HG03565 (cell line): Measurements from ENCODE around the gene ZHX3.
"Not testable (repeated sequence)": the region's sequence is repeated elsewhere in the genome, so short reads cannot be mapped to it uniquely, and the experiment has no call there.

ENCODE experiments used
- ATAC-seq: cut with Tn5 transposase; IDR thresholded peaks from one replicate; pipeline ENCODE4 v1.9.1; 2021; ENCODE audit warnings: mild to moderate bottlenecking, moderate library complexity; ENCODE audit not compliant: unreplicated experiment

ZHX3 gene

DNA sequence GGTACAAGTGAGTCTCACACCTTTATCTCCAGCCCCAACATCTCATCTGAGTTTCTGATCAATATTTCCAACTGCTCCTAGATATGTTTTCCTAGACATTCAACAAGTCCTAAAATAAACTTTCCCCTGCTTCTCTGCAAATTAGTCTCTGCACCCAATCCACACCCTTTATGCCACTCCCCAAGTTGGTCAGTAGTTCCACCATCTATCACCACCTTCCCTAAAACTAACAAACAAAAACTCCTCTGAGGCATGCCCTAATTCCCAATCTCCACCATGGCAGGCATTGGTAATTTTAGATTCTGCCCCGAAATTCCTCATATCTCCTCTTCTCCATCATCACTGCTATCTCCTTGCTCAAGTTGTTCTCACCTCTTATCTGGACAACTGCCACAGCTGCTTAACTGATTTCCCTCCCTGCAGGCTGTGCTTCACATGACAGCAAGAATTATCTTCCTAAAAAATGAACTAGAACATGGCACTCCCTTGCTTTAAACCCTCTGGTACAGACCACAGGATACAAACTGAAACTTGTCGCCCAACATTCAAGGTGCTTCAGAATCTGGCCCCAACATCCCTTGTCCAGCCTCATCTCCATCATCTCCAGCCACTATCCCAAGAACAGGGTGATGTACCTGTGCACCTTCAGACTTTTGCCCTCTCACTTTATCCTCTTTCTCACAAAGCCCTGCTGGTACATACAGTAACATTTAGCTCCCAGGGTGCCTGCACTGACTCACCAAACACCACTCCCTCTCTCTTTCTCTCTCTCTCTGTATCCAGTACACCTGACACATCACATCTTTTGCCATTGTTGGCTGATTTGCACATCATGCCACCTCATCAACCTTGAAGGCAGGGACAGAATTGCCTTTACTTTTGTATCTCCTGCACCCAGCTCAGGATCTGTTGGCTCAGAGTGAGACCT, 55.5 kb downstream of the ZHX3 start:
- no peak for ATAC-seq

DNA sequence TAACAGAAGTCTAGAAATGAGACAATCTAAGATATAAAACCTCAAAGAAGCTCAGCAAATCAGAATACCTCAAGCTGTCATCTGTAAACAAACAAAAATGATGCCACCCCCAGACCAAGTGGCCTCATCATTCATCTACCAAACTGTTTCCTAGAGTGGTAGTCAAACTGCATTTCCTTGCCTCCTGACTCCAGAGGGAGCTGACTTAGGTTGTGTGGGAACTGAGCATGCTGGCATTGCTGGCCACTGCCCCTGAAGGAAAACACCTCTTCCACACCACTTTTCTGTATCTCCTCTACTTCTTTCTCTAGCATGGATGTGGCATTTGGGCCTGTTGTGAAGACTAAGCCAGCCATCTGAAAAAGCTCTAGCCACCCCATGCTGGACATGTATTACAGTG, 56.3 kb downstream of the ZHX3 start:
- ATAC-seq = no peak

DNA sequence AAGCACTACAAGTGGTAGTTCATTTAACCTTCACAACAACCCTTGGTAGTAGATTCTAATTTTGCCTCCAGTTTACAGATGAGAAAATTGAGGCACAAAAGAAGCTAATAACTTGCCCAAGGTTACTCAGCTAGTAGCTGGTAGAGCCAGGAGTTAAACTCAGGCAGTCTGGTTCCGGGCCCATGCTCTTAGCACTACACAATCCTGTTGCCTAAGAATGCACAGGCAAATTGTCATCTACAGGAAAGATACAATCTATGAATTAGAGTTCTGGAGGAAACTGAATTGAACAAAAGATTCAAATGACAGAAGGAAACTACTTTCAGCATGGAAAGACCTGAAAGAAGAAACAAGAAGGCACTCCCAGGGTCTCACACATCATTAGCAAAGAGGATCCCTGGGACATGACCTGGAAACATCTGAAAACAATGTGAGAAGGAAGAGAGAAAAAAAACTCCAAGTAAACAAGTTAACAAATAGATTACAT, 56.8 kb downstream of the ZHX3 start:
- ATAC-seq = no peak

GRCh38 chr20:41259309-41259708, 58.2 kb downstream of the ZHX3 start:
- ATAC-seq = no peak

GRCh38 chr20:41258474-41258873, 59.1 kb downstream of the ZHX3 start:
- ATAC-seq = no peak

DNA sequence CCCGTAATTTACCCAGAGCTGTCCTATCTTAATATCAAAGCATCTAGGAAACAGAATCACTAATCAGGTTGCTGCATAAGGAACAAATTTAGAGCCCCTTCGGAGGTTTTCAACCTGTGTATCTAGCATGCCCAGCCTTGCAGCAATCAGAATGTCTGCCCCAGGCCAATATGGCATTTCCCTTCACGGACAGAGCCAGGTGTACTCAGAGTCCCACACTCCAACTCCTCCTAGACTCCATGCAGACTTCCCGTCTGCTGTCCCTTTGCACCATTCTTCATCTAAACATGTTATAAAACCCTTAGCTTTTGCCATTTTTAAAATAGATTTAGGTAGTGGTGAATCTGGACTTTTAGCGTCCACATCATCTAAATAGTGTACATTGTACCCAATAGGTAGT, 61.0 kb downstream of the ZHX3 start:
- ATAC-seq = no peak

DNA sequence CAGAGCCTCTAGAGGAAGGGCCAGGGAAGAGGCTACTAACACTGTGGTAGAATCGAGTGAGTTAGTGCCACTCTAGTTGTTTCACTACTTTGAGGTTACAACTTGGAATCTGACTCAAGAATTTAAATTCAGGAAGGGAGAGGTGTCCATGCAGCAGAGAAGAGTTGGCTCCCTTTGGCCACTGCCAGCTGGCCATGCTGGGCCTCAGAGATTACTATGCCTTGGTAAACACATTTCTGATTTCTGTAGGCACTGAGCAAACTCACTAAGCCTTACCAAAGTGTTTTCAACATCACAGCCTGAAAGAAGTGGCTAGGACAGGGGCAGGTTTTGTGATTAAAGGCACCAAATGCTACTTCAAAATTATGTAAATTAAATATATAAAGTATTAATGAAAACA, 61.9 kb downstream of the ZHX3 start:
- no peak for ATAC-seq

- ATAC-seq = peak; percentile 61
Observed at GRCh38 chr20:41249411-41250281, 67.9 kb downstream of the ZHX3 start.

GRCh38 chr20:41248368-41249024, 69.0 kb downstream of the ZHX3 start:
- no peak for ATAC-seq

GRCh38 chr20:41247523-41248367, 69.8 kb downstream of the ZHX3 start:
- ATAC-seq = no peak

- ATAC-seq = no peak
Observed at GRCh38 chr20:41245086-41245707, 72.3 kb downstream of the ZHX3 start.

DNA sequence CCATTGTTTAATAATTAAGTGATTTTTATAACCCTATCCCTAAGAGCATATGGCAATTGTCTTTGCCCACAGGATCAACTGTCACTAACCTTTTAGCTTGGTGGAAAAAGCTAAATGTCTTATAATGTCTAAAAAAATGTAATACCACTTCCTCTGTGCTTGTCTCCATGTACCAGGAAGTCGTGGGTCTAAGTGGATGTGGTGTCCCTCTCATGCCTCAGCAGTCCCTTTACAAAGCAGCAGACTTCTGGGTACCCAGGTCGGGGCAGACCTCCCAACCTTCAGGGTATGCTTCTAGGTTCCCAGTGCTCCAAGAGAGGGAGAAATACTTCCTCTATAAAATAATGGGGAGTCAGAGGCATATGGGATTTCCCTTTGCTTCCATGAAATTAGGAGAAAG, 74.7 kb downstream of the ZHX3 start:
- ATAC-seq = no peak

- no peak for ATAC-seq
Observed at GRCh38 chr20:41242352-41242751, 75.2 kb downstream of the ZHX3 start.

- ATAC-seq = not testable (repeated sequence)
Observed at GRCh38 chr20:41237233-41237632, 80.3 kb downstream of the ZHX3 start.

DNA sequence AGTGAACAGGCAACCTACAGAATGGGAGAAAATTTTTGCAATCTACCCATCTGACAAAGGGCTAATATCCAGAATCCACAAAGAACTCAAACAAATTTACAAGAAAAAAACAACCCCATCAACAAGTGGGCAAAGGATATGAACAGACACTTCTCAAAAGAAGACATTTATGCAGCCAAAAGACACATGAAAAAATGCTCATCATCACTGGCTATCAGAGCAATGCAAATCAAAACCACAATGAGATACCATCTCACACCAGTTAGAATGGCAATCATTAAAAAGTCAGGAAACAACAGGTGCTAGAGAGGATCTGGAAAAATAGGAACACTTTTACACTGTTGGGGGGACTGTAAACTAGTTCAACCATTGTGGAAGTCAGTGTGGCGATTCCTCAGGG, 80.7 kb downstream of the ZHX3 start:
- not testable (repeated sequence) for ATAC-seq

DNA sequence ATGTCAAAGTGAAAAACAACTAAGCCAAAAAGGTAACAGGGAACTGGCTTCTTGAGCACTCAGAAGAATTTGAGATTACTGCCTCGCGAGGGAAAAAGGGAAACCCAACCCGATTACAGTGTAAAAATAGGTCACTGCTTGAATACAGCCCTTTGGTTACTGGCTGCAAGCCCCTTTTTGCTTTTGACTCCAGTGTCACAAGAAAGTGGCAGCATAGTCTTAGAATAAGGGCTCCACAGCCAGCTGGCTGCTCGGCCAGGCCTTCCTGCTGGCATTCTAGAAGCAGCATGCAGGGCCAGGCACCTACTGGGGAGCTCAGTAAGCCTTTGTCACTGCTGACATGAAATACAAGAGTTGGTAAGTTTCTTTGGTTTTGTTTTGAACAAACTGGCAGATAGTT, 83.0 kb downstream of the ZHX3 start:
- no peak for ATAC-seq

DNA sequence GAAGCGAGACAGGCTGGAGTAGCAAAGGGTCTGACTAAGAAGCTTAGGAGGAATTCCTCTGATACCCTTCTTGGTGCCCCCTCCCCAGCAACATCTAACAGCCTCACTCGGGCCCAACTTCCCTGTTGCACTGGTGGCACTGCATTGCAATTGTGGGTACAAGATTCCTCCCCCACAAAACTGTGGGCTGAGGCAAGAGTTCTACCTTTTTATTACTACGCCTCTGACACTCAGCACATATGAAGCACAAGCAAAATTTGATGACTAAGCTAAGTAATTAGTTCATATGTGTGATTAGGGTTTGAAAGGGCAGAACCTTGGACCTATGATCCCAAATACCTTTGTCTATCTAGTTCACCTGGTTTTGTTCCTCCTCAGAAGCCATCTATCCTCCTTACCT, 83.5 kb downstream of the ZHX3 start:
- no peak for ATAC-seq

DNA sequence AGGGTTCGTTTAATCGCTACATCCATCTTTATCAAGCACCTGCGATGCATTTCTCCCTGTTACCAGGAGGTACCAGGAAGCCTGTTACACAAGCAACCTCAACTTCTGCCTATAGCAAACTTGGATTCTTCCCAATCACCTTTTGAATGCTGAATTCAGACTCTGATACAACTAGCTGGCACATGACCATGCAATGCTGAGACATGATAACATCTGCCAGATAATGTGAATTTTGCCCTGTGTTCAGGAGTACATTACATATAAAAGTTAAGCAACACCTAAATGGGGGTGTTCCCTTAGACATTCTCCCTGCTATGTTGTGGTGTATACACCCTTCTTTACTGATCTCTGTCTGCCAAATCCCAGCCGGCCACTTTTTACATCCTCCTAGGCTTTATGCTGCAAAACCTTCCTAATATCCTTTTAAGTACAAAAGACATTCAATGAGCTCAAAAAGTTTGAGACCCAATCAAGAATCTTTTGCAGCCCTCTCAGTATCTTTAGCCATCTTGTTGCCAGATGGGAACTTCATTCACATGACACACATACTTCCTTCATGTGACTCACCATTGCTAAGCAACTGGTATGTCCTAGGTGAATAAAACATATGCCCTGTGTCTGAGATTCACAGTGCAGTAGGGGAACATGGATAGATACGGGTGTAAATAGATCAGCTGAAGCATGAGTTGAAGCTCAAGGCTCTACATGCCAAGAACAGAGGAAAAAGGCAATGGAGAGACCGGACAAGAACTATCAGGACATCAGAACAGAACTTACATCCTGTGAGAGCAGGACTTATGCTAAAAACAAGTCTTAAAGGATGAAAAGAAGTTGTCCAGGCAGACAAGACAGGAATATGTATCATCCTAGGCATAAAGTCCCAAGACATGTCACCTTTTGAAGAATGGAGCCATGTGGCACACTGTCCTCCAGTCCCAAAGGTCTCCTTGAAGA, 84.3 kb downstream of the ZHX3 start:
- ATAC-seq = no peak

DNA sequence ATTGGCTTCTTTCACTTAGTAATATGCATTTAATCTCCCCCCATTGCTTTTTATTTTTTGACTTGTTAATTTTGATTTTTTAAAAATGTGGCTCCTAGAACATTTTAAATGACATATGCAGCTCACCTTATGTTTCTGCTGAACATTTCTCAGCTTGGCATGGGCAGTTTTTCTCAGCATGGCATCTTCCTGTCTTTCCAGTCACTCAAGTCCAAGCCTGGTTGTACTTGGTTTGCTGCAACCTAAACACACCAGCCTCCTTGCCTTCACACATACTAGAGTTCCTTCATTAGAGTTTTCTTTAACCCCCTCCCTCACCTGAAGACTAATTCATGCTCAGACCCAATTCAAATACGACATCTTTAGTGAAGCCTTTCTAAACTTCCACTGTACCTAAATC, 86.4 kb downstream of the ZHX3 start:
- no peak for ATAC-seq
